A549 (cell line): ENCODE measurements around the gene MED28. TPM values are rescaled to one million over a fixed set of nuclear protein-coding genes. Genes with fewer than 3 reads are reported as not detected.

Source experiments
- ATAC-seq, 2 experiments: fragments of 200-7000 bp in 1 of 2; fragments of >200 bp in 1 of 2; cut with Nextera tagmentation in 1 of 2; cut with Tn5 transposase in 1 of 2; 3 replicates each; pipeline versions ENCODE4 v1.8.0 to v1.9.1; 2018 to 2020; ENCODE audit warnings: mild to moderate bottlenecking in 1 of 2, moderate library complexity in 1 of 2
- CTCF ChIA-PET: fragments of 300-600 bp; sonication (Branson Sonifier 250); formaldehyde crosslinking; extraction: SDS; loops from one replicate; lab custom pipeline; 2021; ENCODE audit warnings: antibody characterized with exemption, inconsistent platforms; lab: Yijun Ruan, JAX
- POLR2A ChIA-PET: fragments of 350-600 bp; formaldehyde crosslinking; extraction: SDS; loops from one replicate; lab custom pipeline; 2021; ENCODE audit warnings: antibody characterized with exemption, inconsistent platforms; lab: Yijun Ruan, JAX
- DNase-seq, 2 experiments: peaks; one replicate each; pipeline versions ENCODE4 v3.0.0 to v3.0.0-alpha.2; 2011 to 2016; ENCODE audit warnings: low read depth in 1 of 2, low spot score in 1 of 2
- FAIRE-seq: peaks from 2 replicates; lab custom pipeline; 2011; peaks lifted over from hg19 to GRCh38; lab: Jason Lieb, UNC
- H3K27ac ChIP-seq, 2 experiments: fragments of >200 bp; sonication (Bioruptor Twin); formaldehyde crosslinking; 3 replicates each; pipeline ENCODE4 v1.5.1; 2016 to 2017
- H3K4me1 ChIP-seq: fragments of >200 bp; sonication (Bioruptor Twin); formaldehyde crosslinking; 3 replicates; pipeline ENCODE4 v1.6.1; 2016
- H3K4me2 ChIP-seq: fragments of >200 bp; sonication (Bioruptor Twin); formaldehyde crosslinking; 3 replicates; pipeline ENCODE4 v1.6.1; 2016
- H3K4me3 ChIP-seq: fragments of >200 bp; sonication (Bioruptor Twin); formaldehyde crosslinking; 3 replicates; pipeline ENCODE4 v1.5.1; 2016
- H3K9me3 ChIP-seq: fragments of >200 bp; sonication (Bioruptor Twin); formaldehyde crosslinking; 3 replicates; pipeline ENCODE4 v1.6.1; 2016
- BCL3 ChIP-seq: fragments of >200 bp; sonication (Bioruptor Twin); formaldehyde crosslinking; IDR thresholded peaks from 3 replicates; pipeline ENCODE4 v1.6.1; 2016
- CBX8 ChIP-seq: fragments of 200-600 bp; sonication (generic); IDR thresholded peaks from 2 replicates; pipeline ENCODE4 v1.6.1; 2016
- CEBPB ChIP-seq, 2 experiments: fragments of >200 bp in 1 of 2; sonication (Bioruptor Twin) in 1 of 2; formaldehyde crosslinking in 1 of 2; IDR thresholded peaks; 2 replicates each; pipeline ENCODE4 v1.6.1; 2012 to 2016
- CHD4 ChIP-seq: fragments of 200-600 bp; sonication (generic); IDR thresholded peaks from 2 replicates; pipeline ENCODE4 v1.6.1; 2016; ENCODE audit warnings: antibody characterized with exemption, mild to moderate bottlenecking, borderline replicate concordance
- CTCF ChIP-seq: fragments of >200 bp; sonication (Bioruptor Twin); formaldehyde crosslinking; IDR thresholded peaks from 3 replicates; pipeline ENCODE4 v1.5.1; 2016
- EHF ChIP-seq: fragments of 250-450 bp; sonication (Bioruptor Pico); IDR thresholded peaks from 2 replicates; pipeline ENCODE4 v1.5.0; 2020; ENCODE audit warnings: mild to moderate bottlenecking
- ESRRA ChIP-seq: fragments of 150-350 bp; IDR thresholded peaks from 2 replicates; pipeline ENCODE4 v1.6.1; 2014; ENCODE audit warnings: mild to moderate bottlenecking, low read length, borderline replicate concordance
- FOSL2 ChIP-seq, 2 experiments: fragments of 450-650 bp in 1 of 2; fragments of >200 bp in 1 of 2; sonication (Bioruptor Twin) in 1 of 2; formaldehyde crosslinking; IDR thresholded peaks; 2 replicates each; pipeline versions ENCODE4 v1.5.0 to v1.6.1; 2016 to 2020; ENCODE audit warnings: mild to moderate bottlenecking in 1 of 2, moderate library complexity in 1 of 2
- FOXS1 ChIP-seq: fragments of 250-450 bp; sonication (Bioruptor Pico); IDR thresholded peaks from 2 replicates; pipeline ENCODE4 v1.5.0; 2020; ENCODE audit warnings: mild to moderate bottlenecking, moderate library complexity
- HOXA7 ChIP-seq: fragments of 250-450 bp; sonication (Bioruptor Pico); IDR thresholded peaks from 2 replicates; pipeline ENCODE4 v1.5.0; 2020; ENCODE audit warnings: mild to moderate bottlenecking, moderate library complexity
- HOXB13 ChIP-seq: fragments of 250-450 bp; sonication (Bioruptor Pico); IDR thresholded peaks from 2 replicates; pipeline ENCODE4 v1.5.0; 2020; ENCODE audit warnings: low read depth, mild to moderate bottlenecking, moderate library complexity
- JUNB ChIP-seq: fragments of >200 bp; sonication (Bioruptor Twin); formaldehyde crosslinking; IDR thresholded peaks from 2 replicates; pipeline ENCODE4 v1.6.1; 2016
- KDM1A ChIP-seq: fragments of 200-600 bp; sonication (generic); IDR thresholded peaks from 2 replicates; pipeline ENCODE4 v1.6.1; 2016; ENCODE audit warnings: low read depth, mild to moderate bottlenecking
- MAZ ChIP-seq: fragments of 150-350 bp; IDR thresholded peaks from 2 replicates; pipeline ENCODE4 v1.6.1; 2014; ENCODE audit warnings: antibody characterized with exemption, low read depth, low read length, borderline replicate concordance
- MYC ChIP-seq: IDR thresholded peaks from 2 replicates; pipeline ENCODE4 v1.6.1; 2012; ENCODE audit warnings: mild to moderate bottlenecking, inconsistent platforms, low read length, improper control_type of control experiment, borderline replicate concordance
- NPAS2 ChIP-seq: fragments of 250-450 bp; sonication (Bioruptor Pico); IDR thresholded peaks from 2 replicates; pipeline ENCODE4 v1.8.0; 2022; ENCODE audit warnings: mild to moderate bottlenecking, moderate library complexity, borderline replicate concordance
- NR3C1 ChIP-seq: fragments of >200 bp; sonication (Bioruptor Twin); formaldehyde crosslinking; IDR thresholded peaks from 3 replicates; pipeline ENCODE4 v1.6.1; 2017
- POLR2A ChIP-seq: IDR thresholded peaks from 2 replicates; pipeline ENCODE4 v1.6.1; 2012; ENCODE audit warnings: mild to moderate bottlenecking, low read length
- RAD21 ChIP-seq, 2 experiments: fragments of >200 bp in 1 of 2; sonication (Bioruptor Twin) in 1 of 2; formaldehyde crosslinking in 1 of 2; IDR thresholded peaks in 1 of 2; conservative IDR thresholded peaks in 1 of 2; 2 replicates in 1 of 2; 3 replicates in 1 of 2; pipeline ENCODE4 v1.6.1; 2012 to 2018; ENCODE audit warnings: inconsistent platforms in 1 of 2
- RARB ChIP-seq: fragments of 250-450 bp; sonication (Bioruptor Pico); IDR thresholded peaks from 2 replicates; pipeline ENCODE4 v1.8.0; 2021; ENCODE audit warnings: mild to moderate bottlenecking, moderate library complexity
- RCOR1 ChIP-seq: fragments of 150-350 bp; IDR thresholded peaks from 2 replicates; pipeline ENCODE4 v1.6.1; 2014; ENCODE audit warnings: antibody characterized with exemption, low read length, low read depth
- TFCP2L1 ChIP-seq: fragments of 250-450 bp; sonication (Bioruptor Pico); IDR thresholded peaks from 2 replicates; pipeline ENCODE4 v1.5.0; 2021; ENCODE audit warnings: mild to moderate bottlenecking
- TP53 ChIP-seq: fragments of 250-450 bp; sonication (Bioruptor Pico); IDR thresholded peaks from 2 replicates; pipeline ENCODE4 v1.5.0; 2021; ENCODE audit warnings: mild to moderate bottlenecking, moderate library complexity
- ZFP36 ChIP-seq: fragments of 450-650 bp; IDR thresholded peaks from 2 replicates; pipeline ENCODE4 v1.6.1; 2014; ENCODE audit warnings: borderline replicate concordance; ENCODE audit not compliant: partially characterized antibody
- ZNF302 ChIP-seq: fragments of 250-450 bp; sonication (Bioruptor Pico); IDR thresholded peaks from 2 replicates; pipeline ENCODE4 v1.9.0; 2021; ENCODE audit warnings: inconsistent platforms, mild to moderate bottlenecking, moderate library complexity
- ZSCAN20 ChIP-seq: fragments of 250-450 bp; sonication (Bioruptor Pico); IDR thresholded peaks from 2 replicates; pipeline ENCODE4 v1.8.0; 2022; ENCODE audit warnings: mild to moderate bottlenecking, moderate library complexity
- WGBS: methylation state at CpG from one replicate; pipeline ENCODE4 v1.1.6; 2017; ENCODE audit errors: missing lambda C conversion rate; 5-methylcytosine and 5-hydroxymethylcytosine counted together
- polyA minus RNA-seq: library from RNA; depleted of rRNA, polyadenylated mRNA; stranded (reverse); fragments of >200 nt; gene quantifications from 2 replicates; pipeline ENCODE4 v1.2.3, GENCODE V29; 2011; rRNA and poly(A)+ RNA removed
- polyA plus RNA-seq, 4 experiments: library from polyadenylated mRNA; depleted of rRNA in 3 of 4; stranded (reverse); fragments of >200 nt; fragmentation: RNase III in 1 of 4; extraction: RNeasy Plus Mini Kit Qiagen cat#74134 plus additional on column Dnase treatment in 1 of 4; gene quantifications; 2 replicates in 3 of 4; 3 replicates in 1 of 4; pipeline ENCODE4 v1.2.3, GENCODE V29; 2011 to 2017
- TF ChIP-seq, protein P1 (sequence below): fragments of >200 bp; sonication (Bioruptor Twin); formaldehyde crosslinking; IDR thresholded peaks from 2 replicates; pipeline ENCODE4 v1.6.1; 2016
- TF ChIP-seq, protein P2 (sequence below): fragments of 200-600 bp; sonication (generic); IDR thresholded peaks from 2 replicates; pipeline ENCODE4 v1.6.1; 2016; ENCODE audit warnings: antibody characterized with exemption, mild to moderate bottlenecking, moderate library complexity
- TF ChIP-seq, protein P3 (sequence below): fragments of 250-450 bp; sonication (Bioruptor Pico); IDR thresholded peaks from 2 replicates; pipeline ENCODE4 v1.5.0; 2021; ENCODE audit warnings: mild to moderate bottlenecking, moderate library complexity, borderline replicate concordance

MED28 gene, protein sequence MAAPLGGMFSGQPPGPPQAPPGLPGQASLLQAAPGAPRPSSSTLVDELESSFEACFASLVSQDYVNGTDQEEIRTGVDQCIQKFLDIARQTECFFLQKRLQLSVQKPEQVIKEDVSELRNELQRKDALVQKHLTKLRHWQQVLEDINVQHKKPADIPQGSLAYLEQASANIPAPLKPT
- polyA plus RNA-seq (2011; rRNA removed) (13.0 and 15.5 TPM in 2 replicates), polyA plus RNA-seq (2017; fragmentation: RNase III; extraction: RNeasy Plus Mini Kit Qiagen cat#74134 plus additional on column Dnase treatment) (27.7 to 30.8 TPM (median 28.4 TPM) in 3 replicates), polyA minus RNA-seq (5.9 and 6.7 TPM in 2 replicates)
- 3.0 and 3.7 TPM in 2 replicates for polyA plus RNA-seq (2012; cell fraction: cytosol; rRNA removed)
- polyA plus RNA-seq (2012; cell fraction: nucleus; rRNA removed) = 1.8 and 6.8 TPM in 2 replicates

GRCh38 chr4:17614416-17615299 is at the start of gene MED28:
Gene MED28, plus strand, starts transcription at chr4:17614641. Its CDS starts 14 bp downstream, at chr4:17614655.
- Histone ChIP-seq H3K9me3 (no peaks in the 10 kb centered on the region), H3K27ac (peak within 1 kb of the TSS; percentile 92 to 96), H3K4me2 (peak within 1 kb of the TSS; percentile 89), H3K4me3 (peak within 1 kb of the TSS; percentile 72), H3K4me1 (peaks cover 11% of the 10 kb centered on the region; the same call in 2 of the 3 replicates)
- FAIRE-seq = no peak
- 2% methylated on average over 44 of the region's 46 CpGs for WGBS
- ATAC-seq = peak; percentile 88 to 91
- peak; percentile 88 to 89 for DNase-seq
- CTCF ChIA-PET = interaction anchor here (1.0 to 1.5 kb wide), 3 partner anchors 9 to 66 kb away, joined by 4 read pairs; no protein-coding TSS in a partner anchor
- POLR2A ChIA-PET = interaction anchor here (0.6 to 1.3 kb wide), 7 partner anchors 8 to 103 kb away, joined by 3 to 8 read pairs (median 4); partner anchors contain the start of genes LAP3 and QDPR
- peak; percentile 77 for TF ChIP-seq POLR2A
- no peak for TF ChIP-seq MAZ
- 0 out of 2 replicates have a peak, but pooled peaks have one; percentile 27 for TF ChIP-seq MYC
- TF ChIP-seq EHF (CRISPR knock-in tag) = no peak
- no peak for TF ChIP-seq NR3C1
- no peak for TF ChIP-seq CHD4
- TF ChIP-seq TFCP2L1 (CRISPR knock-in tag) = no peak
- TF ChIP-seq, protein P1, sequence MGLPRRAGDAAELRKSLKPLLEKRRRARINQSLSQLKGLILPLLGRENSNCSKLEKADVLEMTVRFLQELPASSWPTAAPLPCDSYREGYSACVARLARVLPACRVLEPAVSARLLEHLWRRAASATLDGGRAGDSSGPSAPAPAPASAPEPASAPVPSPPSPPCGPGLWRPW = no peak
- TF ChIP-seq BCL3 = peak; percentile 72; the same call in 2 of the 3 replicates
- no peak for TF ChIP-seq HOXB13 (CRISPR knock-in tag)
- no peak for TF ChIP-seq TP53 (CRISPR knock-in tag)
- no peak for TF ChIP-seq CTCF
- no peak for TF ChIP-seq RAD21 (conservative IDR thresholded peaks at IDR 0.05 in 1 of 2, IDR thresholded peaks at IDR 0.05 in 1 of 2)
- TF ChIP-seq JUNB = no peak
- TF ChIP-seq ESRRA = no peak
- TF ChIP-seq ZFP36 = no peak
- no peak for TF ChIP-seq CBX8
- TF ChIP-seq ZNF302 = no peak
- TF ChIP-seq, protein P2, sequence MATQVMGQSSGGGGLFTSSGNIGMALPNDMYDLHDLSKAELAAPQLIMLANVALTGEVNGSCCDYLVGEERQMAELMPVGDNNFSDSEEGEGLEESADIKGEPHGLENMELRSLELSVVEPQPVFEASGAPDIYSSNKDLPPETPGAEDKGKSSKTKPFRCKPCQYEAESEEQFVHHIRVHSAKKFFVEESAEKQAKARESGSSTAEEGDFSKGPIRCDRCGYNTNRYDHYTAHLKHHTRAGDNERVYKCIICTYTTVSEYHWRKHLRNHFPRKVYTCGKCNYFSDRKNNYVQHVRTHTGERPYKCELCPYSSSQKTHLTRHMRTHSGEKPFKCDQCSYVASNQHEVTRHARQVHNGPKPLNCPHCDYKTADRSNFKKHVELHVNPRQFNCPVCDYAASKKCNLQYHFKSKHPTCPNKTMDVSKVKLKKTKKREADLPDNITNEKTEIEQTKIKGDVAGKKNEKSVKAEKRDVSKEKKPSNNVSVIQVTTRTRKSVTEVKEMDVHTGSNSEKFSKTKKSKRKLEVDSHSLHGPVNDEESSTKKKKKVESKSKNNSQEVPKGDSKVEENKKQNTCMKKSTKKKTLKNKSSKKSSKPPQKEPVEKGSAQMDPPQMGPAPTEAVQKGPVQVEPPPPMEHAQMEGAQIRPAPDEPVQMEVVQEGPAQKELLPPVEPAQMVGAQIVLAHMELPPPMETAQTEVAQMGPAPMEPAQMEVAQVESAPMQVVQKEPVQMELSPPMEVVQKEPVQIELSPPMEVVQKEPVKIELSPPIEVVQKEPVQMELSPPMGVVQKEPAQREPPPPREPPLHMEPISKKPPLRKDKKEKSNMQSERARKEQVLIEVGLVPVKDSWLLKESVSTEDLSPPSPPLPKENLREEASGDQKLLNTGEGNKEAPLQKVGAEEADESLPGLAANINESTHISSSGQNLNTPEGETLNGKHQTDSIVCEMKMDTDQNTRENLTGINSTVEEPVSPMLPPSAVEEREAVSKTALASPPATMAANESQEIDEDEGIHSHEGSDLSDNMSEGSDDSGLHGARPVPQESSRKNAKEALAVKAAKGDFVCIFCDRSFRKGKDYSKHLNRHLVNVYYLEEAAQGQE = no peak
- no peak for TF ChIP-seq KDM1A
- TF ChIP-seq FOXS1 (CRISPR knock-in tag) = no peak
- TF ChIP-seq RARB = no peak
- TF ChIP-seq NPAS2 (CRISPR knock-in tag) = no peak
- TF ChIP-seq, protein P3, sequence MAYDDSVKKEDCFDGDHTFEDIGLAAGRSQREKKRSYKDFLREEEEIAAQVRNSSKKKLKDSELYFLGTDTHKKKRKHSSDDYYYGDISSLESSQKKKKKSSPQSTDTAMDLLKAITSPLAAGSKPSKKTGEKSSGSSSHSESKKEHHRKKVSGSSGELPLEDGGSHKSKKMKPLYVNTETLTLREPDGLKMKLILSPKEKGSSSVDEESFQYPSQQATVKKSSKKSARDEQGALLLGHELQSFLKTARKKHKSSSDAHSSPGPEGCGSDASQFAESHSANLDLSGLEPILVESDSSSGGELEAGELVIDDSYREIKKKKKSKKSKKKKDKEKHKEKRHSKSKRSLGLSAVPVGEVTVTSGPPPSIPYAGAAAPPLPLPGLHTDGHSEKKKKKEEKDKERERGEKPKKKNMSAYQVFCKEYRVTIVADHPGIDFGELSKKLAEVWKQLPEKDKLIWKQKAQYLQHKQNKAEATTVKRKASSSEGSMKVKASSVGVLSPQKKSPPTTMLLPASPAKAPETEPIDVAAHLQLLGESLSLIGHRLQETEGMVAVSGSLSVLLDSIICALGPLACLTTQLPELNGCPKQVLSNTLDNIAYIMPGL (CRISPR knock-in tag) = no peak
- no peak for TF ChIP-seq HOXA7
- no peak for TF ChIP-seq FOSL2 (IDR thresholded peaks at IDR 0.05)
- no peak; the same call in 1 of the 2 replicates for TF ChIP-seq FOSL2 (CRISPR knock-in tag; IDR thresholded peaks at IDR 0.05)
- TF ChIP-seq CEBPB (IDR thresholded peaks at IDR 0.05) = peak; percentile 65 to 92; a peak in 3 of 4 replicates
- no peak for TF ChIP-seq RCOR1
- TF ChIP-seq ZSCAN20 = no peak
